ENCODE data around the gene WFDC5.
"Not testable (repeated sequence)": the region's sequence is repeated elsewhere in the genome, so short reads cannot be mapped to it uniquely, and the experiment has no call there.

Gene WFDC5

GRCh38 chr20:45153752-45154151 lies 38.8 kb upstream of the WFDC5 start:
- in situ Hi-C loops (cut with HindIII; ENCODE audit: low pct_ligation_motif_present, low sequenced_read_pairs) = no loop called here
- Histone ChIP-seq H3K36me3 (replicated peaks) (no peaks in the 10 kb centered on the region), H3K4me3 (ENCODE audit: low read depth, low read length) (no peak overlapping the region), H3K27me3 (replicated peaks) (no peaks in the 10 kb centered on the region), H3K27ac (no peak overlapping the region)
- DNase-seq = no peak
- TF ChIP-seq, protein P1, sequence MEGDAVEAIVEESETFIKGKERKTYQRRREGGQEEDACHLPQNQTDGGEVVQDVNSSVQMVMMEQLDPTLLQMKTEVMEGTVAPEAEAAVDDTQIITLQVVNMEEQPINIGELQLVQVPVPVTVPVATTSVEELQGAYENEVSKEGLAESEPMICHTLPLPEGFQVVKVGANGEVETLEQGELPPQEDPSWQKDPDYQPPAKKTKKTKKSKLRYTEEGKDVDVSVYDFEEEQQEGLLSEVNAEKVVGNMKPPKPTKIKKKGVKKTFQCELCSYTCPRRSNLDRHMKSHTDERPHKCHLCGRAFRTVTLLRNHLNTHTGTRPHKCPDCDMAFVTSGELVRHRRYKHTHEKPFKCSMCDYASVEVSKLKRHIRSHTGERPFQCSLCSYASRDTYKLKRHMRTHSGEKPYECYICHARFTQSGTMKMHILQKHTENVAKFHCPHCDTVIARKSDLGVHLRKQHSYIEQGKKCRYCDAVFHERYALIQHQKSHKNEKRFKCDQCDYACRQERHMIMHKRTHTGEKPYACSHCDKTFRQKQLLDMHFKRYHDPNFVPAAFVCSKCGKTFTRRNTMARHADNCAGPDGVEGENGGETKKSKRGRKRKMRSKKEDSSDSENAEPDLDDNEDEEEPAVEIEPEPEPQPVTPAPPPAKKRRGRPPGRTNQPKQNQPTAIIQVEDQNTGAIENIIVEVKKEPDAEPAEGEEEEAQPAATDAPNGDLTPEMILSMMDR (IDR thresholded peaks at IDR 0.05; ENCODE audit: low read depth, low read length, missing control alignments) = no peak

DNA sequence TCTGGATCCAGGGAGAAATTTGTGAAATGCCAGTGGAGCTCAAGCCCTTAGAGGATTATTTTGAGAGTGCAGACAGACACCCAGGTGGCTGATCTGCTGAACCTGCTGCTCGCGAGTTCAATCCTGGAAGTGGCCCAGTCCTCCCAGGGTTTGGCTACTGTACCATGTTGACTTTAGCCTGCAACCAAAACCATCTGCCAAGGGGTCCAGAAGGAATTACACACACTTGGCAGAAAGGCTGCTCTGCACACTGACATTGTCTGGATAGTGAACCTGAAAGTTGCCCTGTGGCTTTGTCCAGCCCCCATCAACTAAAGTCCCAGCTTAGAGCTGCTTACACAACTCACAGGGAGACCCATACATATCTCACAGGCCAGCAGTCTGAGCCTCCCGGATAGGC lies 38.2 kb upstream of the WFDC5 start:
- in situ Hi-C loops (cut with HindIII; ENCODE audit: low pct_ligation_motif_present, low sequenced_read_pairs) = no loop called here
- H3K4me3 ChIP-seq (ENCODE audit: low read depth, low read length) = no peak overlapping the region

GRCh38 chr20:45152405-45152804 lies 37.4 kb upstream of the WFDC5 start:
- DNase-seq = no peak
- TF ChIP-seq, protein P1 (IDR thresholded peaks at IDR 0.05; ENCODE audit: low read depth, low read length, missing control alignments) = no peak
- in situ Hi-C loops (cut with HindIII; ENCODE audit: low pct_ligation_motif_present, low sequenced_read_pairs) = no loop called here

More for the DNA sequence above, 38.2 kb upstream of the WFDC5 start:
- Histone ChIP-seq H3K27ac (no peak overlapping the region), H3K36me3 (replicated peaks) (no peaks in the 10 kb centered on the region), H3K27me3 (replicated peaks) (no peaks in the 10 kb centered on the region)
- no peak for DNase-seq
- TF ChIP-seq, protein P1 (IDR thresholded peaks at IDR 0.05; ENCODE audit: low read depth, low read length, missing control alignments) = no peak

DNA sequence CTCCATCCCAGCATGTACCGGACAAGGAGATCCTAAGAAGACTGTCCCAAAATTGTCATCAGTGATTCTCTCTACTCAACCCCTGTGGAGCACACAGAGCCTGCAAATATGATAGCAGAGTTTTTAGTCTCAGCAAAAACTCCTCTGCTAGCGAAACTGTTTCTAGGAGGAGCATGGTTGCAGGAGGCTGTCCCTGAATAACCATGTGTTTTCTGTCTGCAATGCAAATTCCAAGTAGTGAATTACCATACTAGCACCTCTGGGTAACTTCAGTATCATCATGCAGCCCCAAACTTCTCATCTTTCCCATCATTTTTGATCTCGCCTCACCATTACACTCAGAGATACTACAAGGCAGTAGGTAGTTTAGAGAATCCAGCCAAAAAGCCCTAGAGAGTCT lies 34.1 kb upstream of the WFDC5 start:
- peaks cover 2% of the 10 kb centered on the region for H3K27me3 ChIP-seq (replicated peaks)
- DNase-seq = no peak
- H3K36me3 ChIP-seq (replicated peaks) = no peaks in the 10 kb centered on the region
- TF ChIP-seq, protein P1 (IDR thresholded peaks at IDR 0.05; ENCODE audit: low read depth, low read length, missing control alignments) = no peak
- no peak overlapping the region for H3K4me3 ChIP-seq (ENCODE audit: low read depth, low read length)
- no peak overlapping the region for H3K27ac ChIP-seq
- in situ Hi-C loops (cut with HindIII; ENCODE audit: low pct_ligation_motif_present, low sequenced_read_pairs) = no loop called here

More at GRCh38 chr20:45152405-45152804, 37.4 kb upstream of the WFDC5 start:
- no peak overlapping the region for H3K4me3 ChIP-seq (ENCODE audit: low read depth, low read length)
- no peaks in the 10 kb centered on the region for H3K27me3 ChIP-seq (replicated peaks)
- no peaks in the 10 kb centered on the region for H3K36me3 ChIP-seq (replicated peaks)
- no peak overlapping the region for H3K27ac ChIP-seq

DNA sequence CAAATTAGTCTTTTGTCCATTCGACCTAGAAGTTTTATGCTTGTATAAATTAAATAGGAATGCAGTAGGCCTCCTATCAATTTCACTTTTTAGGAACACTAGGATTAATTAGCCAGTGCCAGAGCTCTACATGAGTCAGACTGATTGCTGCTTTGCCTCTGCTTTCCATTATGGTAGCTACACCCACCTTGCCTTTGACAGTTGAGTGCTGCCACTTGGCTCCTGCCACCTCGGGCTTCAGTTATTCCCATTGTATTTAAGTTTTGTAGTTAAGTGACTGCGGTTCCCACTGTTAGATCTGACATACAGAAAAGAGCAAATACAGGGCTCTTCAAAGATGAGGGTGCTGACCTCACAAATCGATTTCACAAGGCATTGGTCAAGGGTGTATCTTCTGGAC lies 25.9 kb upstream of the WFDC5 start:
- no peak overlapping the region for H3K27ac ChIP-seq
- TF ChIP-seq, protein P1 (IDR thresholded peaks at IDR 0.05; ENCODE audit: low read depth, low read length, missing control alignments) = no peak
- DNase-seq = no peak
- H3K36me3 ChIP-seq (replicated peaks) = no peaks in the 10 kb centered on the region
- no peak overlapping the region for H3K4me3 ChIP-seq (ENCODE audit: low read depth, low read length)
- in situ Hi-C loops (cut with HindIII; ENCODE audit: low pct_ligation_motif_present, low sequenced_read_pairs) = no loop called here
- H3K27me3 ChIP-seq (replicated peaks) = peaks cover 2% of the 10 kb centered on the region

DNA sequence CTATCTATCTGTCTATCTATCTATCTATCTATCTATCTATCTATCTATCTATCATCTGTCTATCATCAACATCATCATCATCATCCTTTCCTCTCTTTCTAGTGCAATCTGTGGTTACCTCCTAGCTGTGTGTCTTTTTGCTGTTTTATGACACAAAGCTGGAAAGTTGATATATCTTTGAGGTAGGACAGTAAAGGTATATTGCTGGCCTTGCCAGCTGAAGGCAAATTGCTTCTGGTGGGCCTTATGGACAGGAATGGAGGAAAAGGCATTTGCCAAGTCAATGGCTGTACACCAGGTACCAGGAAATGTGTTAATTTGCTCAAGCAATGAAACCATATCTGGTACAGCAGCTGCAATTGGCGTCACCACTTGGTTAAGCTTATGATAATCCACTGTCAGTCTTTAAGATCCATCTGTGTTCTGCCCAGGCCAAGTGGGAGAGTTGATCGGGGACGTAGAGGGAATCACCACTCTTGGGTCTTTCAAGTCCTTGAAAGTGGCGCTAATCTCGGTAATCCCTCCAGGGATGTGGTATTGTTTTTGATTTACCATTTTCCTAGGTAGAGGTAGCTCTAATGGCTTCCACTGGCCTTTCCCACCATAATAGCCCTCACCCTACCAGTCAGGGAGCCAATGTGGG lies 24.9 kb upstream of the WFDC5 start:
- not testable (repeated sequence) for H3K27me3 ChIP-seq (replicated peaks); DNase-seq; H3K27ac ChIP-seq

More for the DNA sequence above, 24.9 kb upstream of the WFDC5 start:
- H3K36me3 ChIP-seq (replicated peaks); in situ Hi-C loops (cut with HindIII; ENCODE audit: low pct_ligation_motif_present, low sequenced_read_pairs); H3K4me3 ChIP-seq (ENCODE audit: low read depth, low read length): not testable (repeated sequence)

Data from brain microvascular endothelial cell (primary cell).